PC-3 (cell line): ENCODE data around the gene STK25. TPM values are rescaled to one million over a fixed set of nuclear protein-coding genes. Genes with fewer than 3 reads are reported as not detected.
"Not testable (repeated sequence)": the region's sequence is repeated elsewhere in the genome, so short reads cannot be mapped to it uniquely, and the experiment has no call there.

Source experiments
- ATAC-seq: fragments of 200-7000 bp; cut with Tn5 transposase; 2 replicates; pipeline ENCODE4 v1.9.1; 2020; ENCODE audit warnings: mild to moderate bottlenecking, moderate library complexity
- BruUV-seq: library from RNA; stranded (reverse); fragments of 400-500 nt; replicated peaks from 2 replicates; lab custom pipeline; 2021; lab: Mats Ljungman, UMichigan
- CTCF ChIA-PET: fragments of 300-600 bp; sonication (Branson Sonifier 250); formaldehyde crosslinking; loops from one replicate; lab custom pipeline; 2022; ENCODE audit warnings: antibody characterized with exemption; lab: Charles Lee
- POLR2A ChIA-PET: fragments of 300-600 bp; sonication (Branson Sonifier 250); formaldehyde crosslinking; loops from one replicate; lab custom pipeline; 2022; ENCODE audit warnings: antibody characterized with exemption; ENCODE audit not compliant: unreplicated experiment; lab: Charles Lee
- DNase-seq: peaks from one replicate; pipeline ENCODE4 v3.0.0-alpha.2; 2015
- H2AFZ ChIP-seq: fragments of 300-600 bp; sonication (generic); 2 replicates; pipeline ENCODE4 v1.6.0; 2016; ENCODE audit warnings: antibody characterized with exemption, low read length
- H3F3A ChIP-seq: fragments of 300-600 bp; sonication (generic); one replicate; pipeline ENCODE4 v1.6.0; 2017; ENCODE audit warnings: antibody characterized with exemption, low read length, control low read depth, mild to moderate bottlenecking; ENCODE audit not compliant: unreplicated experiment
- H3K27ac ChIP-seq: fragments of 300-600 bp; sonication (generic); 2 replicates; pipeline ENCODE4 v1.5.1; 2016; ENCODE audit warnings: mild to moderate bottlenecking, low read length
- H3K27me3 ChIP-seq: fragments of 300-600 bp; sonication (generic); 2 replicates; pipeline ENCODE4 v1.6.1; 2016; ENCODE audit warnings: low read length, mixed read lengths
- H3K36me3 ChIP-seq: fragments of 300-600 bp; sonication (generic); 2 replicates; pipeline ENCODE4 v1.6.1; 2016; ENCODE audit warnings: low read depth, mixed run types, low read length, mixed read lengths
- H3K4me1 ChIP-seq: fragments of 300-600 bp; sonication (generic); 2 replicates; pipeline ENCODE4 v1.5.1; 2016; ENCODE audit warnings: low read length; ENCODE audit not compliant: insufficient read depth
- H3K4me2 ChIP-seq: fragments of 300-600 bp; sonication (generic); 2 replicates; pipeline ENCODE4 v1.6.0; 2016; ENCODE audit warnings: low read length
- H3K4me3 ChIP-seq: fragments of 300-600 bp; sonication (generic); 2 replicates; pipeline ENCODE4 v1.5.1; 2016; ENCODE audit warnings: mild to moderate bottlenecking, low read length, mixed read lengths
- H3K79me2 ChIP-seq: fragments of 300-600 bp; sonication (generic); 2 replicates; pipeline ENCODE4 v1.6.1; 2017; ENCODE audit warnings: low read length, mixed read lengths
- H3K9ac ChIP-seq: fragments of 300-600 bp; sonication (generic); 2 replicates; pipeline ENCODE4 v1.6.0; 2016; ENCODE audit warnings: mild to moderate bottlenecking, low read length
- H3K9me2 ChIP-seq: fragments of 300-600 bp; sonication (generic); replicated peaks from 2 replicates; pipeline ENCODE4 v1.6.1; 2016; ENCODE audit warnings: mixed run types, low read length, mixed read lengths
- H3K9me3 ChIP-seq: fragments of 300-600 bp; sonication (generic); 2 replicates; pipeline ENCODE4 v1.6.1; 2016; ENCODE audit warnings: low read length, mixed read lengths
- H4K20me1 ChIP-seq: fragments of 300-600 bp; sonication (generic); 2 replicates; pipeline ENCODE4 v1.6.1; 2016; ENCODE audit warnings: low read length, mixed read lengths
- CTCF ChIP-seq: fragments of 300-600 bp; sonication (generic); conservative IDR thresholded peaks from 2 replicates; pipeline ENCODE4 v1.5.1; 2017; ENCODE audit warnings: antibody characterized with exemption, low read depth, mild to moderate bottlenecking, low read length
- EZH2 ChIP-seq: fragments of 300-600 bp; sonication (generic); IDR thresholded peaks from one replicate; pipeline ENCODE4 v1.6.1; 2017; ENCODE audit warnings: antibody characterized with exemption, mild to moderate bottlenecking, low read length; ENCODE audit not compliant: unreplicated experiment
- EZH2phosphoT487 ChIP-seq: fragments of 300-600 bp; sonication (generic); IDR thresholded peaks from 2 replicates; pipeline ENCODE4 v1.6.1; 2018; ENCODE audit warnings: mild to moderate bottlenecking, antibody characterized with exemption, low read length, borderline replicate concordance
- intact Hi-C: fragments of 100-400 bp; cut with micrococcal nuclease; formaldehyde crosslinking; loops from 2 replicates; pipeline ENCODE4 v1.9.0; 2023
- total RNA-seq: library from RNA; depleted of rRNA; stranded (reverse); fragments of >200 nt; gene quantifications from 2 replicates; pipeline ENCODE4 v1.2.3, GENCODE V29; 2014

Gene STK25
- total RNA-seq, 1 experiment from 2014 or later, result 198 TPM

DNA sequence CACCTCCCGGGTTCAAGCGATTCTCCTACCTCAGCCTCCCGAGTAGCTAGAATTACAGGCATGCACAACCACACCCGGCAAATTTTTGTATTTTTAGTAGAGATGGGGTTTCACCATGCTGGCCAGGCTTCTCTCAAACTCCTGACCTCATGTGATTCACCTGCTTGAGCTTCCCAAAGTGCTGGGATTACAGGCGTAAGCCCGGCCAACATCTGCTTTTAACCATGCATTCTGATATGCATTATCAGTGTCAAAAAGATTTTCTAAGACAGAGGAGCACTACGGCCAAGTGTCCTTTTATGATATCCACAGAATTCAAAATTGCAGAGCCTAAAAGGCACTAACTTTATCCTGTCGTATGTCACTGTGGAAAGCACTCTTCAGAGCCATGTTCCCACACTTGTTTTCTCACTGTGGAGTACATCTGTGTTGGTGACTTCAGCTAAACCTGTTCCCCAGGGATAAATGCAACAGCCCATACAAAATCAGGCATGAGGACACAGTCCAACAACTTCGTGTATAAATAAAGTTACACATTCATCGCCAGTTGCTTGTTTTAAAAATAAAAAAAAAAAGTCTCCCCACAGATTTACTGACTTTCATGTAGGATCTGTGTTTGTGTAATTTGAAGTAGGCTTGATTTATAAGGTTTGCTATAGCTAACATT is 56.4 kb downstream of the STK25 start:
- POLR2A ChIA-PET, result no interaction called here
- H3K4me3 ChIP-seq, result no peak overlapping the region
- H4K20me1 ChIP-seq, result no peaks in the 10 kb centered on the region
- H3K9ac ChIP-seq, result no peak overlapping the region
- no peaks in the 10 kb centered on the region for H3K4me1 ChIP-seq
- no peak overlapping the region for H3K4me2 ChIP-seq
- no peaks in the 10 kb centered on the region for H3K9me2 ChIP-seq
- no peaks in the 10 kb centered on the region for H3K36me3 ChIP-seq
- no peak overlapping the region for H2AFZ ChIP-seq
- DNase-seq, result no peak
- no peak for ATAC-seq
- BruUV-seq, result no TSS peak
- TF ChIP-seq CTCF, result no peak
- TF ChIP-seq EZH2, result no peak
- TF ChIP-seq EZH2phosphoT487, result no peak
- intact Hi-C loops, result no loop called here
- no peaks in the 10 kb centered on the region for H3F3A ChIP-seq
- no peaks in the 10 kb centered on the region for H3K9me3 ChIP-seq
- no peak overlapping the region for H3K27ac ChIP-seq
- H3K27me3 ChIP-seq, result no peaks in the 10 kb centered on the region
- H3K79me2 ChIP-seq, result no peaks in the 10 kb centered on the region
- CTCF ChIA-PET, result no interaction called here

DNA sequence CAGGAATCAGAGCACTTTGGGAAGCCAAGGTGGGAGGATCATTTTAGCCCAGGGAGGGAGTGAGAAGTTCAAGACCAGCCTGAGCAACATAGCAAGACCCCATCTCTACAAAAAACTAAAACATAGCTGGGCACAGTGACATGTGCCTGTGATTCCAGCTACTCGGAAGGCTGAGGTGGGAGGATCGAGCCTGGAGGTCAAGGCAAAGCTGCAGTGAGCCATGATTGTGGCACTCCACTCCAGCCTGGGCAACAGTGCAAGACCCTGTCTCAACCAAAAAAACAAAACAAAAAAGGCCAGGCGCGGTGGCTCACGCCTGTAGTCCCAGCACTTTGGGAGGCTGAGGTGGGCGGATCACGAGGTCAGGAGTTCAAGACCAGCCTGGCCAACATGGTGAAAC is 58.3 kb downstream of the STK25 start:
- H3K79me2 ChIP-seq, H3K4me2 ChIP-seq, H2AFZ ChIP-seq, CTCF ChIA-PET, H3K27me3 ChIP-seq, H3F3A ChIP-seq, H3K9me3 ChIP-seq, ATAC-seq, H3K27ac ChIP-seq, POLR2A ChIA-PET, H3K4me3 ChIP-seq, H3K4me1 ChIP-seq, BruUV-seq, DNase-seq, H4K20me1 ChIP-seq, intact Hi-C loops, H3K9ac ChIP-seq, H3K9me2 ChIP-seq, H3K36me3 ChIP-seq: not testable (repeated sequence)

GRCh38 chr2:241445426-241445825 is 63.0 kb downstream of the STK25 start:
- Histone ChIP-seq H3K27me3 (no peaks in the 10 kb centered on the region), H3K4me2 (no peak overlapping the region), H3K4me1 (no peaks in the 10 kb centered on the region; the same call in 1 of the 2 replicates), H3K9ac (no peak overlapping the region), H4K20me1 (peaks cover 4% of the 10 kb centered on the region; the same call in 1 of the 2 replicates), H3K9me2 (no peaks in the 10 kb centered on the region), H3K4me3 (no peak overlapping the region), H3F3A (no peaks in the 10 kb centered on the region), H2AFZ (no peak overlapping the region), H3K36me3 (peaks cover 5% of the 10 kb centered on the region; the same call in 1 of the 2 replicates), H3K79me2 (no peaks in the 10 kb centered on the region), H3K27ac (no peak overlapping the region), H3K9me3 (no peaks in the 10 kb centered on the region)
- POLR2A ChIA-PET, result no interaction called here
- intact Hi-C loops, result no loop called here
- CTCF ChIA-PET, result no interaction called here
- DNase-seq (no peak), ATAC-seq (no peak)
- TF ChIP-seq EZH2phosphoT487 (no peak), EZH2 (no peak), CTCF (no peak)
- no TSS peak for BruUV-seq
